Stomach (tissue), 9 donors: ENCODE results near the gene CD82. TPM values are rescaled to one million over a fixed set of nuclear protein-coding genes. Genes with fewer than 3 reads are reported as not detected.
"Not testable (repeated sequence)": the region's sequence is repeated elsewhere in the genome, so short reads cannot be mapped to it uniquely, and the experiment has no call there.

Experiments
- DNase-seq, 2 donors: peaks; one replicate each; pipeline versions ENCODE4 v3.0.0 to v3.0.0-alpha.2; 2013 to 2019
- H3K27ac ChIP-seq, 5 donors: fragments of 200-600 bp in 4 of 5; sonication (generic) in 4 of 5; one replicate each; pipeline ENCODE4 v1.5.1; 2013 to 2019; ENCODE audit warnings: mild to moderate bottlenecking in 1 of 5, moderate library complexity in 1 of 5
- H3K27me3 ChIP-seq, 3 donors: fragments of 200-600 bp; sonication (generic); one replicate each; pipeline ENCODE4 v1.5.1; 2017 to 2019; ENCODE audit warnings: mixed run types in 1 of 3
- H3K36me3 ChIP-seq, 4 donors: fragments of 200-600 bp; sonication (generic); 1 replicate in 3 of 4; 2 replicates in 1 of 4; pipeline ENCODE4 v1.5.1; 2016 to 2019
- H3K4me1 ChIP-seq, 4 donors: fragments of 200-600 bp; sonication (generic); one replicate each; pipeline ENCODE4 v1.5.1; 2016 to 2019
- H3K4me3 ChIP-seq, 4 donors: fragments of 200-600 bp; sonication (generic) in 3 of 4; one replicate each; pipeline ENCODE4 v1.5.1; 2016 to 2019; ENCODE audit warnings: mild to moderate bottlenecking in 1 of 4
- H3K9me3 ChIP-seq, 4 donors: fragments of 200-600 bp; sonication (generic); one replicate each; pipeline ENCODE4 v1.5.1; 2016 to 2019
- EP300 ChIP-seq: sonication (generic); formaldehyde crosslinking; IDR thresholded peaks from one replicate; pipeline ENCODE4 v1.6.1; 2017; ENCODE audit warnings: antibody characterized with exemption
- POLR2A ChIP-seq, 4 donors: fragments of 450-650 bp; IDR thresholded peaks; one replicate each; pipeline ENCODE4 v1.6.1; 2016; ENCODE audit warnings: antibody characterized with exemption in 4 of 4, control low read depth in 2 of 4, mild to moderate bottlenecking in 1 of 4, moderate library complexity in 1 of 4
- POLR2AphosphoS5 ChIP-seq, 3 donors: sonication (generic); formaldehyde crosslinking; IDR thresholded peaks; one replicate each; pipeline ENCODE4 v1.6.1; 2016; ENCODE audit warnings: antibody characterized with exemption in 3 of 3
- WGBS, 5 donors: extraction: QIAGEN DNeasy Blood & Tissue Kit in 3 of 5; methylation state at CpG; one replicate each; pipeline versions ENCODE4 v1.1.5 to v1.1.7; 2013 to 2018; 5-methylcytosine and 5-hydroxymethylcytosine counted together
- intact Hi-C: fragments of 100-400 bp; cut with DNase I; formaldehyde crosslinking; loops from one replicate; pipeline ENCODE4 v1.15.1; 2023; ENCODE audit warnings: low total_unique reads
- polyA plus RNA-seq, 3 donors: library from polyadenylated mRNA; stranded (reverse); fragments of 200-250 nt; gene quantifications; one replicate each; pipeline ENCODE4 v1.2.3, GENCODE V29; 2013
- total RNA-seq, 5 donors: library from RNA; depleted of rRNA; stranded (reverse); fragments of >200 nt; gene quantifications; one replicate each; pipeline versions ENCODE4 v1.1.0 to v1.2.3, GENCODE V29; 2014 to 2016
- TF ChIP-seq, protein P1 (sequence below), 7 experiments: fragments of 450-650 bp in 4 of 7; fragments of 200-600 bp in 3 of 7; sonication (generic) in 3 of 7; IDR thresholded peaks; one replicate each; pipeline ENCODE4 v1.5.1; 2016 to 2019; ENCODE audit warnings: antibody characterized with exemption in 7 of 7, control low read depth in 2 of 7, mild to moderate bottlenecking in 1 of 7
- donor health status: healthy with polysubstance abuse.
- donor health status: Bipolar disorder and iron deficiency.
- donor health status: healthy.

Gene CD82
- total and polyA plus RNA-seq, 8 donors, result 0.58 to 54.4 (median 25.3) TPM

DNA sequence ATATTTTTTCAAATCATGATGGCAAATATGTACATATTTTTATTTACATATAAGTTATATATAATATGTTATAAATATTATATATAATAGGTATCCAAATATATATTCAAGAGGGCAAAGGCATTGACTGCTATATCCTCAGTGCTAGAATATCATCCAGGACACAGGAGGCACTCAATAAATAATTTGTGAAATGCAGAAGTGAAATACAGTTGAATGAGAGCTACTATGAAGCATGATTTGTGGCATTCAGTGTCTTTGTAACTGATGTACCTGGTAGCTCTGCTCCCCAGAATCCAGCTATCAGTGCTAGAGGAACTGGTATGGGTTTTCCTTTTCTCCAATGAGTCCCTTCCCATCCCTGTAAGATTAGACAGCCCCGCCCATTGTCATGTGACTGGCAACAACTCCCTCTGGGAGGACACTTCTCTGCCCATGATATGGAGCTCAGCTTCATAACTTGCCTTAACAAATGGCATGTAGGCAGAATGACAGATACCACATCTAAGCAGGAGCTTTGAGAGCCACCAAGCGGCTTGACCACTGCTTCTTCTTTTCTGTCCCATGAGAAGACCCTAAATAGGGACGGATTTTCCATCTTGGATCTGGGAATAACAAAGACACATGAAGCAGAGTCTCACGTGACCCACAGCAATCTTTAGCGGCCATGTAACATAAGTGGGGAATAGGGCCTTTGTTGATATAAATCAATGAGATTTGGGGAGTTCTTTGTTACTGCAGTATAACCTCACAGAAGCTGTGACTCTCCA is 10.2 kb upstream of the CD82 start:
- peaks cover under 1 to 10% (median 6%) of the 10 kb centered on the region in 4 donors for H3K4me1 ChIP-seq
- no peaks in the 10 kb centered on the region for H3K27me3 ChIP-seq
- no peak overlapping the region for H3K4me3 ChIP-seq
- H3K36me3 ChIP-seq, result no peaks in the 10 kb centered on the region
- intact Hi-C loops, result no loop called here
- peaks cover 0 to 3% (median 0%) of the 10 kb centered on the region in 4 donors for H3K9me3 ChIP-seq
- H3K27ac ChIP-seq, result no peak overlapping the region
- no peak for DNase-seq
- 87 to 94% (median 90%) methylated on average over 5 of the region's 5 CpGs for WGBS, 5 donors
- TF ChIP-seq EP300 (no peak), POLR2AphosphoS5 (IDR thresholded peaks at IDR 0.05) (no peak), POLR2A (IDR thresholded peaks at IDR 0.05) (no peak)
- TF ChIP-seq, protein P1, sequence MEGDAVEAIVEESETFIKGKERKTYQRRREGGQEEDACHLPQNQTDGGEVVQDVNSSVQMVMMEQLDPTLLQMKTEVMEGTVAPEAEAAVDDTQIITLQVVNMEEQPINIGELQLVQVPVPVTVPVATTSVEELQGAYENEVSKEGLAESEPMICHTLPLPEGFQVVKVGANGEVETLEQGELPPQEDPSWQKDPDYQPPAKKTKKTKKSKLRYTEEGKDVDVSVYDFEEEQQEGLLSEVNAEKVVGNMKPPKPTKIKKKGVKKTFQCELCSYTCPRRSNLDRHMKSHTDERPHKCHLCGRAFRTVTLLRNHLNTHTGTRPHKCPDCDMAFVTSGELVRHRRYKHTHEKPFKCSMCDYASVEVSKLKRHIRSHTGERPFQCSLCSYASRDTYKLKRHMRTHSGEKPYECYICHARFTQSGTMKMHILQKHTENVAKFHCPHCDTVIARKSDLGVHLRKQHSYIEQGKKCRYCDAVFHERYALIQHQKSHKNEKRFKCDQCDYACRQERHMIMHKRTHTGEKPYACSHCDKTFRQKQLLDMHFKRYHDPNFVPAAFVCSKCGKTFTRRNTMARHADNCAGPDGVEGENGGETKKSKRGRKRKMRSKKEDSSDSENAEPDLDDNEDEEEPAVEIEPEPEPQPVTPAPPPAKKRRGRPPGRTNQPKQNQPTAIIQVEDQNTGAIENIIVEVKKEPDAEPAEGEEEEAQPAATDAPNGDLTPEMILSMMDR (IDR thresholded peaks at IDR 0.05), result no peak

DNA sequence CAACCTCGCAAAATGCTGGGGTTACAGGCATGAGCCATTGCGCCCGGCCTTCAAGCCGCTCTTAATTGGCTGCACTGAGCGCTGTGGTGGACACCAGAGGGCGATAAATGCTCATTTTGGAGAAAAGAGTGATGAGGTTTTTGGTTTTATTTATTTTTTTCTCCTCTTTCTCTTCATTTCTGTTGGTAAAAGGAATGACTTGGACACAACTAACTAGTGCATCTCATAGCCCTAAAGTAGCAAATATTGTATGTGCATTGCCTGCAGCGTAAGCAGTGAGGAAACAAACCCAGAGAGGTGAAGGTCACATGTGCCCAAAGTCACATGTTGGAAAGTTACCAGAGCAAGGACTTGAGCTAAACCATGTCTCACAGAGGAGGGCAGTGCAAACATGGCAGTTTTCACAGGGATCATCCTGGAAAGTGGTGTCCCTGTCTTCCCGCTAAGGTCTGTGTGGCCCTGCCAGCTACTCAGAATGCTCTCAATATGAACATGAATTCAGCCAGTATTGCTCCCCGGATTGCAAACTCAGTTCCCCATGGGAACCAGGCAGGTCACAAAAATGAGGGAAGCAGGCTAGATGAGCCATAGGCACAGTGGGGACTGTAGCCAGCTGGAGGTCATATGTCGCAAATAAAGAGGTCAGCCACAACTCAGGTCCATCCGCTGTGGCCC is 8.6 kb upstream of the CD82 start:
- Histone ChIP-seq H3K27me3 (no peaks in the 10 kb centered on the region), H3K27ac (no peak overlapping the region), H3K4me1 (peaks cover 0 to 10% (median 6%) of the 10 kb centered on the region in 4 donors), H3K9me3 (peaks cover 0 to 3% (median 0%) of the 10 kb centered on the region in 4 donors), H3K4me3 (no peak overlapping the region), H3K36me3 (no peaks in the 10 kb centered on the region)
- TF ChIP-seq, protein P1 (IDR thresholded peaks at IDR 0.05), result peak in 5 of 7 experiments; percentile 50 to 94 (median 86)
- no peak for TF ChIP-seq EP300
- intact Hi-C loops, result no loop called here
- DNase-seq, result peak; percentile 77 to 85
- WGBS, 5 donors, result 18 to 32% (median 22%) methylated on average over 10 to 11 of the region's 11 CpGs

DNA sequence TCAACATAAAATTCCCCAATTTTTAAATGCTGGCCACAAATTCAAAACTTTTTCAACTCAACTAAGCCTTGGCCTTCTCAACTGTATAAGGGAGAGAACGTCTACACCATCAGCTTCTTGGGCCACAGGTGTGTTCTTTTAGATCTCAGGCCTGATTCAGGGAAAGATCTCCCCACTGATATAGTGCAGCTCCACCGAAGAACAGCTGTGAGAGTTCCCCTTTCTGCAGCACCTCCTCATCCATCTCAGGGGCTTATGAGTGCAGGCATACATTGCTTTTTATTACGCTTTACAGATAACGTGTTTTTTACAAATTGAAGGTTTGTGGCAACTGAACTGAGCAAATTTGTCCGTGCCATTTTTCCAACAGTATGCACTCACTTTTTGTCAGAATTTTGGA is 8.0 kb upstream of the CD82 start:
- H3K36me3 ChIP-seq, result no peaks in the 10 kb centered on the region
- no peaks in the 10 kb centered on the region for H3K27me3 ChIP-seq
- H3K4me1 ChIP-seq, result peaks cover 0 to 10% (median 6%) of the 10 kb centered on the region in 4 donors
- TF ChIP-seq POLR2AphosphoS5 (IDR thresholded peaks at IDR 0.05) (no peak), EP300 (no peak), POLR2A (IDR thresholded peaks at IDR 0.05) (no peak)
- TF ChIP-seq, protein P1 (IDR thresholded peaks at IDR 0.05), result no peak
- H3K27ac ChIP-seq, result no peak overlapping the region
- DNase-seq, result no peak
- intact Hi-C loops, result no loop called here
- H3K4me3 ChIP-seq, result no peak overlapping the region
- 65 to 84% (median 78%) methylated on average over 5 of the region's 5 CpGs for WGBS, 5 donors
- peaks cover 0 to 3% (median 0%) of the 10 kb centered on the region in 4 donors for H3K9me3 ChIP-seq

DNA sequence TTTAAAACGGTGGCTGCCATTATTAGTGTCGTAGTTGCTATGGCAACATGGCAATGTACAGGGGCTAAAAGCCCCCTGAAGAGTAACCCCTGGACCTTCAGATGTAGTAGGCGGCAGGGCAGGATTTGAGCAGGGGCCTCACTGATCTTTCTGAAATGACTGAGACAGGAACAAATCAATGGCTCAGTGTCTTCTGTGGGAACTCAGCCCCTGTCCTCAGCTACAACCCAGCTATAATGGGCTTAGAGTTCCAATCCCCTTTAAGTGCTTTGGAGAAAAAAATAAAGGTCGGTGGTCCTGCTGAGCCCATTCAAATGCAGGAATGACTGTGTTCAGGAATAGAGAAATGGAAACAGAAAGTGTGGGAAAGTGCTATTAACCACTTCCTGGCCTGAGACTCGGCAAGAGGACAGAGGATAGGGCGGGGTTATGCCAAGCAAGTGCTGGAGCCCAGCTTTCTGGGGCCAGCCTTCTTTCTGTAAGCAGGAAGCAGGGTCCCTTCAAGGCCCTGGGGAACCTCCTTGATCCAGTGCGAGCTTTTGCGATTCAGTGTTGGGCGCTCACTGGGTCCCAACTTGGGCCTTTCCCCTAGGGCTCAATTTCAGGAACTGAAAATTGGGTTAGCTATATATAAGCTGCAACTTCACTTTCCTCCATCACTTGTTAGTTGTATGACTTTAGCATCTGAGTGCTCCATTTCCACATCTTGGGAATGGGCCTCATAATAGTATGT is 6.1 kb upstream of the CD82 start:
- H3K36me3 ChIP-seq, result no peaks in the 10 kb centered on the region
- WGBS, 5 donors, result 62 to 74% (median 70%) methylated on average over 9 of the region's 9 CpGs
- H3K27me3 ChIP-seq, result no peaks in the 10 kb centered on the region
- TF ChIP-seq EP300 (no peak), POLR2A (IDR thresholded peaks at IDR 0.05) (no peak), POLR2AphosphoS5 (IDR thresholded peaks at IDR 0.05) (no peak)
- TF ChIP-seq, protein P1 (IDR thresholded peaks at IDR 0.05), result no peak
- H3K9me3 ChIP-seq, result no peaks in the 10 kb centered on the region
- H3K27ac ChIP-seq, result no peak overlapping the region
- H3K4me1 ChIP-seq, result peaks cover 9 to 26% (median 19%) of the 10 kb centered on the region in 4 donors
- DNase-seq, result no peak
- no peak overlapping the region for H3K4me3 ChIP-seq
- intact Hi-C loops, result loop anchor here (2.0 kb wide), 1 partner anchor 57 kb away; no protein-coding TSS in a partner anchor

DNA sequence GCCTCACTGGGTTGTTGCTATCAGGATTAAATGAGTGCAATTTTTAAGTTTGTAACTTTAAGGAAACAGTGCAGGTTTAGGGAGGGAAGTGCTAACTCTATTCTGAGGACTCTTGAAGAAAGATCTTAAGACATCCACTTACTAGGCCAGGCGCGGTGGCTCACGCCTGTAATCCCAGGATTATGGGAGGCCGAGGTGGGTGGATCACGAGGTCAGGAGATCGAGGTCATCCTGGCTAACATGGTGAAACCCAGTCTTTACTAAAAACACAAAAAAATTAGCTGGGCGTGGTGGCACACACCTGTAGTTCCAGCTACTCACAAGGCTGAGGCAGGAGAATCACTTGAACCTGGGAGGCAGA is 5.5 kb upstream of the CD82 start:
- not testable (repeated sequence) for H3K9me3 ChIP-seq, H3K27ac ChIP-seq, H3K36me3 ChIP-seq, H3K4me3 ChIP-seq, DNase-seq, H3K27me3 ChIP-seq
- intact Hi-C loops, result loop anchor here (2.0 kb wide), 1 partner anchor 57 kb away; no protein-coding TSS in a partner anchor
- WGBS, 5 donors, result 85 to 96% (median 94%) methylated on average over 7 of the region's 7 CpGs
- peaks cover 15 to 31% (median 25%) of the 10 kb centered on the region in 4 donors for H3K4me1 ChIP-seq
